Caco-2 (cell line): ENCODE data around the gene ATAD3A. TPM values are rescaled to one million over a fixed set of nuclear protein-coding genes. Genes with fewer than 3 reads are reported as not detected.

ENCODE experiments used
- BruUV-seq: library from RNA; stranded (reverse); fragments of 400-500 nt; replicated peaks from 2 replicates; lab custom pipeline; 2021; lab: Mats Ljungman, UMichigan
- CTCF ChIA-PET: fragments of 300-600 bp; sonication (Branson Sonifier 250); formaldehyde crosslinking; loops from one replicate; lab custom pipeline; 2022; ENCODE audit warnings: antibody characterized with exemption; lab: Charles Lee
- POLR2A ChIA-PET: fragments of 300-600 bp; sonication (Branson Sonifier 250); formaldehyde crosslinking; loops from one replicate; lab custom pipeline; 2022; ENCODE audit warnings: antibody characterized with exemption; lab: Charles Lee
- DNase-seq, 2 experiments: peaks; one replicate each; pipeline versions ENCODE4 v3.0.0 to v3.0.0-alpha.2; 2020 to 2022
- H3K27me3 ChIP-seq: replicated peaks from 2 replicates; pipeline ENCODE4 v1.6.0; 2011; ENCODE audit warnings: low read length; ENCODE audit not compliant: control insufficient read depth, insufficient read depth
- H3K36me3 ChIP-seq: 2 replicates; pipeline ENCODE4 v1.5.1; 2011; ENCODE audit warnings: low read length; ENCODE audit not compliant: control insufficient read depth, insufficient read depth
- H3K4me1 ChIP-seq: fragments of 250-450 bp; sonication (Bioruptor Pico); 2 replicates; pipeline ENCODE4 v1.5.1; 2020; ENCODE audit warnings: mild to moderate bottlenecking
- H3K4me3 ChIP-seq: 2 replicates; pipeline ENCODE4 v1.5.1; 2011; ENCODE audit warnings: low read depth, mild to moderate bottlenecking, control low read depth, low read length
- H3K9me3 ChIP-seq: fragments of 250-450 bp; sonication (Bioruptor Pico); 2 replicates; pipeline ENCODE4 v1.5.1; 2020; ENCODE audit warnings: mild to moderate bottlenecking, moderate library complexity
- H3K27ac Mint-ChIP-seq: one replicate; pipeline ENCODE4 v1.8.0; 2022; ENCODE audit warnings: mixed read lengths; ENCODE audit not compliant: unreplicated experiment
- H3K27me3 Mint-ChIP-seq: one replicate; pipeline ENCODE4 v1.8.0; 2022; ENCODE audit warnings: mixed read lengths; ENCODE audit not compliant: insufficient read depth, unreplicated experiment
- H3K36me3 Mint-ChIP-seq: one replicate; pipeline ENCODE4 v1.8.0; 2022; ENCODE audit warnings: mild to moderate bottlenecking, mixed read lengths; ENCODE audit not compliant: insufficient read depth, unreplicated experiment
- H3K4me1 Mint-ChIP-seq: one replicate; pipeline ENCODE4 v1.8.0; 2022; ENCODE audit warnings: low read depth, mixed read lengths; ENCODE audit not compliant: unreplicated experiment
- H3K4me3 Mint-ChIP-seq: one replicate; pipeline ENCODE4 v1.8.0; 2022; ENCODE audit warnings: mild to moderate bottlenecking, moderate library complexity, mixed read lengths; ENCODE audit not compliant: unreplicated experiment
- H3K9me3 Mint-ChIP-seq: one replicate; pipeline ENCODE4 v1.8.0; 2022; ENCODE audit warnings: mixed read lengths; ENCODE audit not compliant: unreplicated experiment
- intact Hi-C: fragments of 100-400 bp; cut with micrococcal nuclease; formaldehyde crosslinking; loops from one replicate; pipeline ENCODE4 v1.10.0; 2022; ENCODE audit not compliant: unreplicated experiment
- total RNA-seq: library from RNA; stranded (reverse); gene quantifications from 2 replicates; pipeline ENCODE4 v1.2.3, GENCODE V29; 2022
- TF ChIP-seq, protein P1 (sequence below), 2 experiments: fragments of 200-600 bp in 1 of 2; IDR thresholded peaks; 1 replicate in 1 of 2; 2 replicates in 1 of 2; pipeline versions ENCODE4 v1.5.1 to v1.8.0; 2011 to 2022; ENCODE audit warnings: antibody characterized with exemption in 1 of 2, control low read depth in 1 of 2, inconsistent platforms in 1 of 2, low read depth in 1 of 2, low read length in 1 of 2, mild to moderate bottlenecking in 1 of 2, moderate library complexity in 1 of 2; ENCODE audit not compliant: insufficient read depth in 1 of 2, severe bottlenecking in 1 of 2, unreplicated experiment in 1 of 2

Gene ATAD3A
- total RNA-seq, 1 experiment from 2014 or later: 58.6 TPM

DNA sequence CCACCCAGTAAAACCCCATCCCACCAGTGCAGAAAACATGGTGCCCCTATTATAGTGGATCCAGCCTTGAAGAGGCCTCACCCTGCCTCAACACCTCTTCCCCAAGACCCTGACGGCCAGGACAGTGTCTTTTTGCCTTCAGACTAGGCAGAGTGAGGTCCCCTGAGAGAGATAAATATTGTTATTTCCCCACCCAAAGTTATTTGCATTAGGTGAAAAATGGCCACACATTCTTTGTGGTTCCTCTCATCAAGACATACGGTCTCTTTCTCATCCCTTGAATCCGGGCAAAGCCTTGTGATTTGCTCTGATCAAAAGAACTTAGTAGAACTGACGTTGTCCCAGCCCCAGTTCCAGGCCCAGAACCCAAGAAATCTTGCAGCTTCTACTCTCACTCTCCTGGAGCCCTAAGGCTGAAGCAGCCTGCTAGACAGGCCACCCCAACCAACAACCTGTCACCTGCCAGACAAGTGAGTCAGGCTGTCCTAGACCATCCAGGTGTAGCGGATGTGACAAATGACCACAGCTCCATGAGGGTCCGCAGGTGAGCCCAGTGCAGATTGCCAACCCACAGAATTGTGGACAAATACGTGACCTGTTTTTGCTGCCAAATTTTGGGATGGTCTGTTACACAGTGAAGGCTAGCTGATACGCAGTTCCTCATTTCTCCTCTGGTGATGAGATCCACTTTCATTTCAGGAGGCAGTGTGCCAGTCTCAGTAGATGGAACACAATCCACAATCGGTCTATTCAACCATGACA, 70.8 kb downstream of the ATAD3A start:
- no peak for DNase-seq
- H3K9me3 Mint-ChIP-seq: no peaks in the 10 kb centered on the region
- H3K4me3 Mint-ChIP-seq: no peak overlapping the region
- no peak overlapping the region for H3K27ac Mint-ChIP-seq
- Histone ChIP-seq H3K9me3 (no peaks in the 10 kb centered on the region), H3K4me1 (no peaks in the 10 kb centered on the region), H3K4me3 (no peak overlapping the region), H3K27me3 (no peaks in the 10 kb centered on the region), H3K36me3 (no peaks in the 10 kb centered on the region)
- no TSS peak for BruUV-seq
- H3K36me3 Mint-ChIP-seq: no peaks in the 10 kb centered on the region
- no peaks in the 10 kb centered on the region for H3K27me3 Mint-ChIP-seq
- intact Hi-C loops: no loop called here
- ChIA-PET CTCF (no interaction called here), POLR2A (no interaction called here)
- H3K4me1 Mint-ChIP-seq: no peaks in the 10 kb centered on the region
- TF ChIP-seq, protein P1, sequence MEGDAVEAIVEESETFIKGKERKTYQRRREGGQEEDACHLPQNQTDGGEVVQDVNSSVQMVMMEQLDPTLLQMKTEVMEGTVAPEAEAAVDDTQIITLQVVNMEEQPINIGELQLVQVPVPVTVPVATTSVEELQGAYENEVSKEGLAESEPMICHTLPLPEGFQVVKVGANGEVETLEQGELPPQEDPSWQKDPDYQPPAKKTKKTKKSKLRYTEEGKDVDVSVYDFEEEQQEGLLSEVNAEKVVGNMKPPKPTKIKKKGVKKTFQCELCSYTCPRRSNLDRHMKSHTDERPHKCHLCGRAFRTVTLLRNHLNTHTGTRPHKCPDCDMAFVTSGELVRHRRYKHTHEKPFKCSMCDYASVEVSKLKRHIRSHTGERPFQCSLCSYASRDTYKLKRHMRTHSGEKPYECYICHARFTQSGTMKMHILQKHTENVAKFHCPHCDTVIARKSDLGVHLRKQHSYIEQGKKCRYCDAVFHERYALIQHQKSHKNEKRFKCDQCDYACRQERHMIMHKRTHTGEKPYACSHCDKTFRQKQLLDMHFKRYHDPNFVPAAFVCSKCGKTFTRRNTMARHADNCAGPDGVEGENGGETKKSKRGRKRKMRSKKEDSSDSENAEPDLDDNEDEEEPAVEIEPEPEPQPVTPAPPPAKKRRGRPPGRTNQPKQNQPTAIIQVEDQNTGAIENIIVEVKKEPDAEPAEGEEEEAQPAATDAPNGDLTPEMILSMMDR (IDR thresholded peaks at IDR 0.05; ENCODE audit: insufficient read depth in 1 of 2, low read depth in 1 of 2, low read length in 1 of 2, severe bottlenecking in 1 of 2, unreplicated experiment in 1 of 2): no peak

DNA sequence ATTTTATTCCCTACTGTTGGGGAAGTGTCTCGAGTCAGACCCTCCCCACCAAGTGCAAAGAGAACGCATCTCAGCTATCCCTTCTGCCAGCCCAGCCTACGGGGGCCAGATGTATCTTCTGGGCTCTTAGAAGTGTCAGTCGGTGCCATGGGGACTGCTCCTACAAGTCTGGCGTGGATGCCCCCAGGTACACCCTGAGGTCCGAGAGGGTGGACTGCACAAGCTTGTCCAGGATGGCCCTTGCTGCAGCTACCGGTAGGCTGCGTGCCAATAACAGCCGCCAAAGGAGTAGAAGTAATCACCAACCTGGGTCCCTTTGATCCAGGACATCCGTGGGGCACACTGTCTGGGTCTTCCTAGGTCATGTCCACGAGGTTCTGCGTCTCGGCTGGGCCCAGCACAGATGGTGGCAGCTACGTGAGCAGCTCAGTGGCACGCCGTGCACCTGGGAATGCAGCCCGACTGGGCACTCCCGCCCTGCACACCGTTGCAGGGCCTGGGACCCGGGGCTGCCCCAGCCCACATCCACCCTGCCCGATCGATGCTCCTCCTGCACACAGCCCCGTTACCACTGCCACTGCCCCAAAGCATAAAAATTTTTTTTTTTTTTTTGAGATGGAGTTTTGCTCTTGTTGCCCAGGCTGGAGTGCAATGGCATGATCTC, 71.5 kb downstream of the ATAD3A start:
- Mint-ChIP-seq H3K36me3 (no peaks in the 10 kb centered on the region), H3K4me1 (no peaks in the 10 kb centered on the region), H3K27me3 (no peaks in the 10 kb centered on the region), H3K4me3 (no peak overlapping the region), H3K27ac (no peak overlapping the region), H3K9me3 (no peaks in the 10 kb centered on the region)
- Histone ChIP-seq H3K27me3 (no peaks in the 10 kb centered on the region), H3K9me3 (no peaks in the 10 kb centered on the region), H3K4me1 (no peaks in the 10 kb centered on the region), H3K36me3 (no peaks in the 10 kb centered on the region), H3K4me3 (no peak overlapping the region)
- TF ChIP-seq, protein P1 (IDR thresholded peaks at IDR 0.05; ENCODE audit: insufficient read depth in 1 of 2, low read depth in 1 of 2, low read length in 1 of 2, severe bottlenecking in 1 of 2, unreplicated experiment in 1 of 2): no peak
- DNase-seq: no peak
- intact Hi-C loops: no loop called here
- ChIA-PET CTCF (no interaction called here), POLR2A (no interaction called here)
- no TSS peak for BruUV-seq

Other genes starting within 250 kb of the ATAD3A start
- 57.2 and 62.7 TPM in 2 replicates for gene UBE2J2, start 238.3 kb upstream of the ATAD3A start, total RNA-seq
- 1.0 and 2.8 TPM in 2 replicates for gene SCNN1D, start 231.7 kb upstream of the ATAD3A start, total RNA-seq
- gene ACAP3, start 204.2 kb upstream of the ATAD3A start, total RNA-seq: 46.6 and 48.5 TPM in 2 replicates
- 39.8 and 43.8 TPM in 2 replicates for gene PUSL1, start 203.6 kb upstream of the ATAD3A start, total RNA-seq
- 103 and 115 TPM in 2 replicates for gene INTS11, start 187.5 kb upstream of the ATAD3A start, total RNA-seq
- gene CPTP, start 187.4 kb upstream of the ATAD3A start, total RNA-seq: 16.2 and 16.8 TPM in 2 replicates
- gene TAS1R3, start 180.9 kb upstream of the ATAD3A start, total RNA-seq: 0.09 and 0.29 TPM in 2 replicates
- gene DVL1, start 162.7 kb upstream of the ATAD3A start, total RNA-seq: 40.6 and 43.0 TPM in 2 replicates
- gene MXRA8, start 153.6 kb upstream of the ATAD3A start, total RNA-seq: 4.9 and 5.0 TPM in 2 replicates
- 187 and 200 TPM in 2 replicates for gene AURKAIP1, start 137.0 kb upstream of the ATAD3A start, total RNA-seq
- gene CCNL2, start 112.8 kb upstream of the ATAD3A start, total RNA-seq: 145 and 147 TPM in 2 replicates
- gene MRPL20, start 104.9 kb upstream of the ATAD3A start, total RNA-seq: 109 and 110 TPM in 2 replicates
- gene ANKRD65, start 90.9 kb upstream of the ATAD3A start, total RNA-seq: 1.6 and 3.2 TPM in 2 replicates
- 73.7 and 74.7 TPM in 2 replicates for gene VWA1, start 76.5 kb upstream of the ATAD3A start, total RNA-seq
- 0.84 and 0.95 TPM in 2 replicates for gene ATAD3C, start 62.5 kb upstream of the ATAD3A start, total RNA-seq
- gene ATAD3B, start 40.4 kb upstream of the ATAD3A start, total RNA-seq: 48.1 and 54.7 TPM in 2 replicates
- 1.0 and 1.2 TPM in 2 replicates for gene TMEM240, start 28.5 kb downstream of the ATAD3A start, total RNA-seq
- 91.5 and 96.2 TPM in 2 replicates for gene SSU72, start 62.7 kb downstream of the ATAD3A start, total RNA-seq
- 13.6 and 15.6 TPM in 2 replicates for gene FNDC10, start 88.0 kb downstream of the ATAD3A start, total RNA-seq
- 31.9 and 32.4 TPM in 2 replicates for gene MIB2, start 103.3 kb downstream of the ATAD3A start, total RNA-seq
- gene MMP23B, start 120.0 kb downstream of the ATAD3A start, total RNA-seq: 3.7 and 6.0 TPM in 2 replicates
- gene CDK11B, start 146.8 kb downstream of the ATAD3A start, total RNA-seq: 29.3 and 30.2 TPM in 2 replicates
- 26.1 and 26.4 TPM in 2 replicates for gene SLC35E2B, start 180.6 kb downstream of the ATAD3A start, total RNA-seq
- gene CDK11A, start 212.2 kb downstream of the ATAD3A start, total RNA-seq: 49.6 and 53.7 TPM in 2 replicates